Stimulated activated CD8-positive, alpha-beta memory T cell treated with anti-CD3 and anti-CD28 coated beads, Interleukin-4, amount 100 ng/mL, for 4 hours (primary cell): Measurements from ENCODE around the gene HSPA6.
"Not testable (repeated sequence)": the region's sequence is repeated elsewhere in the genome, so short reads cannot be mapped to it uniquely, and the experiment has no call there.

Source experiments
- DNase-seq, 2 donors: peaks; one replicate each; pipeline ENCODE4 v3.0.0-alpha.2; 2020; ENCODE audit warnings: low read depth in 2 of 2, low spot score in 1 of 2

HSPA6 gene

GRCh38 chr1:161531986-161532643 is 7.8 kb downstream of the HSPA6 start:
- DNase-seq, result no peak

GRCh38 chr1:161532644-161533567 is 8.6 kb downstream of the HSPA6 start:
- not testable (repeated sequence) for DNase-seq

GRCh38 chr1:161537068-161537669 is 12.8 kb downstream of the HSPA6 start:
- DNase-seq, result not testable (repeated sequence)

GRCh38 chr1:161538925-161539479 is 14.7 kb downstream of the HSPA6 start:
- DNase-seq, result not testable (repeated sequence)

GRCh38 chr1:161539731-161540569 is 15.6 kb downstream of the HSPA6 start:
- peak; percentile 81 to 100 for DNase-seq

GRCh38 chr1:161540570-161540960 is 16.2 kb downstream of the HSPA6 start:
- not testable (repeated sequence) for DNase-seq

GRCh38 chr1:161542091-161542559 is 17.8 kb downstream of the HSPA6 start:
- DNase-seq, result peak in 1 of 2 donors; percentile 24

GRCh38 chr1:161543125-161543524 is 18.8 kb downstream of the HSPA6 start:
- DNase-seq, result not testable (repeated sequence)

GRCh38 chr1:161545005-161545731 is 20.8 kb downstream of the HSPA6 start:
- not testable (repeated sequence) for DNase-seq

GRCh38 chr1:161547995-161548741 is 23.8 kb downstream of the HSPA6 start:
- not testable (repeated sequence) for DNase-seq

GRCh38 chr1:161548749-161549406 is 24.5 kb downstream of the HSPA6 start:
- DNase-seq, result not testable (repeated sequence)

GRCh38 chr1:161549652-161550051 is 25.3 kb downstream of the HSPA6 start, which contains the start of gene FCGR3A:
Gene FCGR3A, minus strand, starts transcription at chr1:161549818. Its CDS starts 82 bp downstream, at chr1:161549736.
- no peak for DNase-seq

- DNase-seq, result not testable (repeated sequence)
Measured at GRCh38 chr1:161550942-161551341, 26.6 kb downstream of the HSPA6 start.

GRCh38 chr1:161553631-161554030 is 29.3 kb downstream of the HSPA6 start:
- DNase-seq, result not testable (repeated sequence)

- not testable (repeated sequence) for DNase-seq
Measured at GRCh38 chr1:161554340-161554739, 30.0 kb downstream of the HSPA6 start.

GRCh38 chr1:161554815-161555417 is 30.6 kb downstream of the HSPA6 start:
- DNase-seq, result not testable (repeated sequence)

- not testable (repeated sequence) for DNase-seq
Measured at GRCh38 chr1:161556143-161556542, 31.8 kb downstream of the HSPA6 start.

- not testable (repeated sequence) for DNase-seq
Measured at GRCh38 chr1:161556990-161557389, 32.6 kb downstream of the HSPA6 start.
